ENCODE measurements around the gene VSIG2.
A peak's percentile ranks its signal among the peaks of the same experiment; 100 is the strongest.

The VSIG2 gene

DNA sequence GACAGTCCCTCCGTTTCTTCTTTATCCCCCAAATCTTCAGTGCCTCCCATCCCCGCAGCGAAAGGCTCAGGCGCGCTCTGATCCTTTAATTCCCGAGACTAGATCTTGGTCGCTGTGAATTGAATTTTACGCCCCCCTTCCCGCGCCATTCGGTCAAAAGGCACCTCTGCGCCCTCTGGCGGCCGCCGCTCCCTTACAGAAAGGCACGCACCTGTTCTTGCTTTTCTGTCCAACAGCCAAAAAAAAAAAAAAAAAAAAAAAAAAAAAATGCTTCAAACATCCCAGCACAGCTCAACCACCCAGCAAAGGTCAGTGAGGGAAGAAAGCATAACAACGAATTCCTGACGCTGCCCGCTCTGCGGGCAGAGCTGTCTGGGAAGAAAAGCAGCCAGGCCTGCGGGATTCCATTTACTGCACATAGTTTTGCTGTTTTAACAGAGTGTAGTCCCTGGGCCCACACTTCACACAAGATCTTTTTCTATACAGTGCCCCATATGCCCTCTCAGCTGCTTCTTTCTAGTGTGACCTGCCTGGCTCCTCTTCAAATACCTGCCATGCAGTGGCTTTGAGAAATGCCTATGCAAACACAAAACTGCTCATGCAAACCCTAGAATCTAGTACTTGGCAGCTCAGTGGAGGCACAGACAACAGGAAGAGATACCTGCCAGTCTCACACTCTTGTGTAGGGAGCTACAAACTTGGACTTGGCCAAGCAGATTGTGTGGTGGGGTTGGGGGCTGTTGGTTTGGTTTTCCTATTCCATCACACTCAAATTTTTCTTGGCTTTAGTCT lies 11.3 kb upstream of the VSIG2 start:
- DNase-seq: peak; percentile 57

DNA sequence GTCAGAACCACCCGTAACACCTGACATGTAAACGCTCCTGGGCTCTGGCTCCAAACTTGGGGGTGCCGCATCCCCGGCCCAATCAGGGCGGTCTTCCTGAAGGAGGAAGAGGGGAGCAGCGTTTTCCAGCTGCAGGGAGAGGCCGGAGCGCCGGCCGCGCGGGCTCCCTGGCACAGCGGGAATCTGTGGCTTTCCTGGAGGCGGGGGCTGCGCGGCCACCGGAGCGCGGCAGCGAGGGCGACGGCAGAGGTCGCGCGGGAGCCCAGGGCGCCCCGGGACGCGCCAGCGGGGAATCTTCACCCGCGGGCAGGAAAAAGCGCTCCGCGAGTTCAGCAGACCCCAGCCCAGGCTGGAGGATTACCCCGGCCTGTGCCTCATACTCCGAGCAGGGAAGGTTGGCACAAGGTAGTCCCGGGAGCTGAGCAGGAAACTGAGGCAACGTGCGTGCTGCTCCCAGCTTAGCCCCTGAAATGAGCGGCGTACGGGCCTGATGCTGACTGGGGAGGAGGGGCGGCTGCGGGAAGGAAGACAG lies 10.6 kb upstream of the VSIG2 start:
- no peak for DNase-seq

DNA sequence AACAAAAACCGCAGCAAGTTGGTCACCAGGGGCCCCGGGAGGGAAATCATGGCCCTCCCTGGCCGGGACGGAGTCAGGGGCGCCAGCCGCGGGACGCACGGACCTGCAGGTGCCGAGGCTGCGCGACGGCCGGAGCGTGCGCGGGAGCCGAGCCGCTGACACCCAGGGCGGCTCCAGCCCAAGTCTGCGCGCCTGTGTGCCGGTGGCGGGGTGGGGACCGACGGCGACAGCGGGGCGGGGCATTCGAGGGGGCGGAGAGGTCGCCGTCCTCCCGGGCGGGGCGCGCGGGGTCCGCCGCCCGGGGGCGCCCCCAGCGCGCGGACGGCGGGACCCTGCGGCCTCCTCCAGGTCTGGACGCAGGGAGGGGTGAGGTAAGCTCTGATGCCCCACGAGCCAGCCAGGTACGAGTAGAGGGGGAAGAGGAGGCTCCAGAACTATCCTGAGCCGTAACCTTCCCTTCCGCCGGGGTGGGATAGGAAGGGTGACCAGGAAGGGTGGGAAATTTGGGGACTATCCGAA lies 10.1 kb upstream of the VSIG2 start, which contains the start of gene ESAM:
ESAM (minus strand) TSS at position 186 of the 519 bp plus-strand sequence; CDS start at position 50, 136 bp downstream.
- no peak for DNase-seq

DNA sequence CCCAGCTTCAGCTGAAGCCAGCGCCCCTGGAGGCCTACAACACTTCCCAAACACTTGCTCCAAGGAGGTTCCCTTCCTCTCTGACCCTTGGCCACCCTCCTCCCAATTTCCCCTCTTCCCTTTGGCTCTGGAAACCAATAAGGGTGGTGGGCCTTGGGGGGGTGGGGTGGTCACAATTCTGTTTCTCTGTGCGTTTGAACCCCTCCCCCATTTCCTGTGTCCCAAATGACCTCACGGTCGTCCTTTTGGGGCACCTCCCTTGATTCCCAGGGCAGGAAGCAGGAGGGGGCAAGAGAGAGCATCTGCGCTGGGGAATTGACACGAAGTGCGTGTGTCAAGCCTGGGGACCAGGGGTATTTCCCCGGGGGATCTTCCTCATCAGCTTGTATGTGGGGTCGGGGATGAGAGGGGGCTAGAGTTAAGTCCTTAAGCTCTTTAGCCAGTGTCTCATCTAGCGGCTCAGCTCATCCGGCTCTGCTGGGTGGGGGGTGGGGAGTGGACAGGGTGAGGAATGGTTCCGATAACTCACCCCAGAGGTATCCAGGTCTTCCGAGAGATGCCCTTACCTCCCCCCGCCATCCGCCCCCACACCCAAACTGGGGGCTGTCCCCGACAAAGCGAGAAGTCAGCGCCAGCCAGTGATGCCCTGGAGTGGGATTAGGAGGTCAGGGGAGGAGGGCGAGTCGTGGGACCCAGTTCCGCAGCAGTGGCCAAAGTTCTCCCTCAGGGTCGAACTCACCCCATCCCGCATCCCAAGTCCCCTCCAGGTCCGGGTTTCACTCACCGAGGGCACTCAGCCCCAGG lies 9.4 kb upstream of the VSIG2 start:
- no peak for DNase-seq

DNA sequence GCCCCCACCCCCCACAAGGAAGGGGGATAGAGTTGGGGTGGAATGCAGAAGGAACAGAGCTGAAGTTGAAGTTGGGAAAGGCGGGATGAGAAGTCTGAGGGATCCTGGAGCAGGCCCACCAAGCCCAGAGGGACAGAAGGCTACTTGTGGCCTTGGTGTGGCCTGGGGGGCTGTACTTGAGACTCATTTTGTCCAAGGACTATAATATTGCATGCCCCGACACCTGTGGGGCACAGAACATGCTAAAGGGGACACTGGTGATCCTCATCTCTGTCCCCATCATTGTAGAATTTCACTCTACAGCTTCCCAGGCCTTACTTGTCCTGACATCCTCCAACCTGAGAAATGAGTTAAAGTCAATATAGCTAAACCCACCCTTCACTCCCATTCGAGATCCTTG lies 8.8 kb upstream of the VSIG2 start:
- no peak for DNase-seq

DNA sequence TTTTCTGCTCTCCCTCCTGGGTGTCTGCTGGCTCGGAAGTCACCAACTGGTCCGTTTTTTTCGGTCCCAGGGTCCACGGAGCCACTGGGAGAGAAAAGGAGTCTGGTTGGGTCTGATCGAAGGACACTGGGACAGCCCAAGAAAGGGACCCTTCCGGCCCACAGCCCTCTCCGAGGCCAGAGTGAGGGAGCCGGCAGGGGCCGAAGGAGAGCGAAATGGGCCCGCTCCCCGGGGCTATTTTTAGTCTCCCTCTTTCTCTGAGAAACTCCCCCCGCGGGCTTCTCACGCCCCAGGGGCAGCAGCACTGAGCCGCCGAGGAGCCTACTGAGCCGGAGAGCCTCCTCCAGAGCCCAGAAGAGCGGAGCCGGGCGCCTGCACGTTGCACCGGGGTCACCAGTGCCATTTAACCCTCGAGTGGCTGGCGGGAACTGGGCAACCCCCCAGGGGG lies 8.2 kb upstream of the VSIG2 start:
- DNase-seq: no peak

DNA sequence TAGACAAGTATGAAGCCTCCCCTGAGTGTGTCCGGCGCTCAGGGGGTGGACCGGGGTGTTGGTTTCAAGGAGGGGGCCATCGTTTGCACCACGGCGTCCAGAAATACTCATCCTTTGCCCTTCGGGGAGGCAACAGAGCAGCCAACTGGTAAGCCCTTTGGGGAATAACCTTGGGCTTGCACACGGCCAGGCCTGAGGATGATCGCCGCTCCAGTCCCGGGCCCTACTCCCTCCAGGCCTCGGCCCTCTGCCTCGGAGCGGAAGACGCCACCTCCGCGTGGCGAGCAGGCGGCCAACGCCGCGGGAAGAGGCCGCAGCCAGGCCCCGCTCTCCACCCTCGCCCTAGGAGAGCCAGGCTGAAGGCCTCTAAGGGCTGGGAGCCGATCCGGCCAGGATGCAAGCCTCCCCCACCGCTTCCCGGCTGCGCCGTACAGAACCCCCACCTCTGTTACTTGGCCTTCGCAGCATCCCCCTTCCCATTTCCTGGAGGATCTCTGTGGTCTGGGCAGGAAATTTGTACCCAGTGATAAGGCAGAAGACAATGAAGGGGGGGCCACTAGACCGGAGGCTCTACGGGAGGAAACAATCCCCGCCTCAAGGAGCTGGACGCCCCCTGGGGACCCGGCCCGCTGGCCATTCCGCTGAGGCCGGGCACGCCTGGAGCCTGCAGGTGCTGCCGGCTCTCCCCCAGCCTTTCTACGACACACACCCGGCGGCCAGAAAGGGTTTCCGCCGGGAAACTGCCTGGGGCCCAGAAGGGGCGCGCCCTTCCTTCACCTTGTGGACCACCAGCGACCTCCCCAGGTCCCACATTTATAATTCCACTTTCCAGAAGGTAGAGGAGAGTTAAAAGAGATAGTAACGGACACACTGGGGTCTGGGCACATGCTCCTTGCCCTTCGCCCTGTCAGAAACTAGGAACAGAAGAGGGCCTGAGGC lies 7.5 kb upstream of the VSIG2 start:
- no peak for DNase-seq

DNA sequence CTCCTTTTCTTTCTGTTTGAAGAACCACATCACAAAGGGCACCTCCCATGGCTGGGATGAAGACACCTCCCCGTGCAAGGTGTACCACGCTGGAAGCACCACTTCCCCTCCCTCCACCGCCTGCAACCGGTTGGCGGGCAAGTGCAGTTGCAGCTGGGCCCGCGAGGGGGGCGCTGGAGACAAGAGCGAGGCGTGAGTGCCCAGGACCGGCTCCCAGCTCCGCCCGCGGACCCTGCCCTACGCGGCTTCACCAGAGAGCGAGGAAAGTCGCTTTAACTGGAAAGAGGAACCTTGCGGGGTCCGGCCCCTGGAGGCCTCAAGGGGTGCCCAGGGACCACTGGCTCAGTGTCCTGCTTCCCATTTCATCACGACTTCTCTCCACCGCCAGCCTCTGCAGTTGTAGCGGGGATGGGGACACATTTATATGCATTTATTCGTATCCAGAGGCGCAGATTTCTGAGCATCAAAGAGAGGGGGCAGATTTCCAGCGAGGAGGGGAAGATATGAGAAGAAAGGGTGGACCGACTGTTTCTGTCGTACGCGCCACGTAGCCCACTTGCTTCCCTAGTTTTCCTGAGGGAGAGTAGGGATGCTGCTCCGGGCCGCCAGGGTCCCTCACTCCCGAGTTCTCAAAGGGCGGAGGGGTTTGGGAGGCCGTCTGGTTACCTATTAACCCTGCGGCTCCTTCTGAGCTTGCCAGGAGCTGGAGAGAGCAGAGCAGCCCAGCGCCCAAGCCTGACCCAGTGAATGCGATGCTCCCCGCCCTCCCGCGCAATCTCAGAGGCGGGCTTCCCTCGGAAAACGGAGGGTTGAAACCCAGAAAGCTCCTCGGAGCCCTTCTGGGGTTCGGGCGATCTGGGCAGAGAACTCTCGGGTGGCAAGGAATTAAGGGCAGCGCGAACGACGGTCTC lies 6.6 kb upstream of the VSIG2 start:
- DNase-seq: peak; percentile 64

DNA sequence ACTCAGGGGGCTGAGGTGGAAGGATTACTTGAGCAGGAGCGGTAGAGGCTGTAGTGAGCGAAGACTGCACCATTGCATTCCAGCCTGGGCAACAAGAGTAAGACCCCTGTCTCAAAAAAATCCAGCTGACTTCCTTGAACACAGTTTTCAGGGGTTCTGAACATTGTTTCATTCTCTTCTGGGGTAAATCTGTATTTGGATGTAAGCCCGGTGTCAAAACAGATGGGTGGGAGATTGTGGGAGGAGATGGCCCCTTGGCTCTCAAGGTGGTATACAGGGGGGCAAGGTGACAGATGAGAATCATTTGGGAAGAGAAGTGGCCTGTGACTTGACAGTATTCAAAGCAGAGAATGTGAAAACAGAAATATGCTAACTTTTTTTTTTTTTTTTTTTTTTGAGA lies 5.3 kb upstream of the VSIG2 start:
- DNase-seq: no peak

DNA sequence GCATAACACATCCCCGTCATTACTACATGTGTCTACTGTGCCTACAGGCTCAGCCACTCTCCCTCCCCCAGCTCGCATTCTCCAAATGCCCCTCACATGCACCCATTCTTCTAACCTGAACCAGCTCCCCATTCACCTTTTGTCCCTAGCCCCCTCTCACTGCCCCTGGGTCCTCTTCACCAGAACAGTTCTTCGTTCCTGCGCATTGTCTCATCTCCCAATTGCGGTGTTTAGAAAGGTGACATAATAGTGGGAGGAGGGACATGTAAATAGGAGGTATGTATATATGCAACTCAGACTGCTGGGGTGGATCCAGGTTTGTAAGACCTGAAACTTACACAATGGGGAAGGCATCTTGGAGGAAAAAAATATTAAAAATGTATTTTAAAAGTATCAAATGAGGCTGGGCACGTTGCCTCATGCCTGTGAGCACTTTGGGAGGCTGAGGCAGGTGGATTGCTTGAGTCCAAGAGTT lies 4.7 kb upstream of the VSIG2 start:
- no peak for DNase-seq

DNA sequence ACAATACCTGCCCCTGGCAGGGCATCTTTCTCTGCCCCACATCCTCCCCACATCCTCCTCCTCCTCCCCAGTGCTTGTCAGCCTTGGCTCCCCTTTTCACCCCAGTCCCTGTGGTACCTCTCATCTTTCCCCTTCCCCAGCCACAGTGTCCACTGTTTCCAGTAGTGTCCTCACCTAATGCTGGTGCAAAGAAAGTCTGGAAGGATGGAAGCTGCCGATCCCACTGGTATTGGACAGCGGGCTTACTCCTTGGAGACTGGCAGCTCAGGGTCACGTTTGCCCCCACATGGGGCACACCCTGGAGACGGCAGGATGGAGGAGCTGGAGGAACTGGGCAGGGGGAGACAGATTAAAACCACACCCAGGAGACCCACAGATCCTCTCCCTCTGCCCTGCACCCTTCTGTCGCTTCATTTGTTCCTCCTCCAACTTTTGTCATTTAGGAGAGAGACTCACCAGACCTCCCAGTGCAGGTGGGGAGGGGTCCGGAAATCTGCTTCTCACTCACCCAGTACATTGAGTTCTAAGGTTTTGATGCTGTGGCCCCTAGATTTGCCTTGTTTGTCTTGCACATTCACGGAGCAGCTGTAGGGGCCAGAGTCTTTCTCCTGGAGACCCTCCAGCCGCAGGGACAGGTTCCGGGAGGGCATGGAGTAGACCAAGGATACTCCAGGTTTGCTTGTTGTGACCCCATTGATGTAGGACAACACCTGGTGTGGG lies 4.1 kb upstream of the VSIG2 start:
- no peak for DNase-seq

DNA sequence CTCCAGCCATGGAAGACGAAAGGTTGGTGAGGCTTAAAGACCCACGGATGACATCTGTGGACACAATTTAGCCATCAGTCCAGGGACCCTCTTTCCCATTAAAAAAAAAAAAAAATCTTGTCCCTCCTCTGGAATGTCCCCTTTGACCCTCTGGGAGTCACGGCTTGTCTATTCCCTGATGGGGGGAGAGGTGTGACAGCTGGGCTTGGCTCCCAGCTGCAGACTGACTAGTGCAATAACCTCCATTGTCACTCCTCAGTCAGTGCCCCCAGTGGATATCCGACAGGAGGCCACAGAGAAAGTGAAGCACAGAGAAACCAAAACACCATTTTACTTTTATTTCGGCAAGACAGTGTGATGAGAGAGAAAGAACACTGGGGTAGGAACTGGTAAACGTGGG lies 2.7 kb upstream of the VSIG2 start:
- DNase-seq: no peak

DNA sequence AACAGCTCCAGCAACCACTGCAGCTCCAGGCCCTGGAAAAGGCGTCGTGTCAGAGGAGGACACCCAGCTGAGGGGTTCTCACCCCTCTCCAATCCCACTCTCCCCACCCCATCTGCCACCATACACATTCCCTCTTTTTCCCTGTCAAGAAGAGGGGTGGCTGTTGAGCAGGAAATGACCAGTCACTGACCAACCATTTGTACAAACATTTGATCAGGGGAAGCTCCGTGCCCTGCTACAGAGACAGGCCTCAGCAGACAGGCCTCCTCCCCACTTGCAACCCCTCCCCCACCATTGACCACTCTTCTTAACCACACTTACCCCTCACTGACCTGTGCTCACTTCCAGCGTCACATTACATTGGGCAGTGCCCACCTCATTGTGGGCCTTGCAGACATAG lies 2.3 kb upstream of the VSIG2 start:
- DNase-seq: no peak

DNA sequence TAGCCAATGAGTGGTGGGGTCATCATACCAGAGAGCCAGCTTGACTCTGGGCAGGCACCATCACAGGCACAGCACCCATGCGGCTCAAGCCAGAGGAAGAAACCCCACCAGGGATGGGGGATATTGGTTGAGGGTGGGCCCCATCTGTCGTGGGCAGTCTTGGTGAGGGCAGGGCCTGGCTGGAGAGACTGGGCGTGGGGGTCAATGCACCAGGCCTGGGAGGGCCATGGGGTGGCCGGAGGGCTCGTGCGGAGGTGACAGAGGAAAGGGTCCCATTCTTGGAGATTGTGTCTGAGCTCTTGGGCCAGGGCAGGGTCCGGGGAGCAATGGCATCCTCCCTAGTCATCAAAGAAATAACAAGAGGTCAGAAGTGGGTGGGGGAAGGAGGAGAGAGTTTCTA lies 1.6 kb upstream of the VSIG2 start:
- no peak for DNase-seq

DNA sequence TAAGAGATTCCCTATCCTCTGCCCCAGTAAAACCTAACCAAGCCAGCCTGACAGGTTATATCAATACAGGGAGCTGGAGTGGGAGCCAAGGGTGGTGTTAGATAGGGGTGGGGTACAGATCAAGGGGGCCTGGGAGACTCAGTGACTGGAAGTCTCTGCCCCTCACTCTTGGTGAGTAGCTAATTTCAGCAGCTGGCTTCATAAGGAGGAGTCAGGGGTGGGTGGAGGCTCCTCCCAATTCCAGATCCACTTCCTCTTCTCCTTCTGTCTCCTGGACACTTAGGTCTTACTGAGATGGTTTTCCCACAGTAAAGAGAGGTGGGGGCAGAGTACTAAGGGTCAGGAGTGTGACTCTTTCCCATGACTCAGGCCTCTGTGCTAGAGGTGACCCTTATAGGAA lies 1.1 kb upstream of the VSIG2 start:
- DNase-seq: no peak

DNA sequence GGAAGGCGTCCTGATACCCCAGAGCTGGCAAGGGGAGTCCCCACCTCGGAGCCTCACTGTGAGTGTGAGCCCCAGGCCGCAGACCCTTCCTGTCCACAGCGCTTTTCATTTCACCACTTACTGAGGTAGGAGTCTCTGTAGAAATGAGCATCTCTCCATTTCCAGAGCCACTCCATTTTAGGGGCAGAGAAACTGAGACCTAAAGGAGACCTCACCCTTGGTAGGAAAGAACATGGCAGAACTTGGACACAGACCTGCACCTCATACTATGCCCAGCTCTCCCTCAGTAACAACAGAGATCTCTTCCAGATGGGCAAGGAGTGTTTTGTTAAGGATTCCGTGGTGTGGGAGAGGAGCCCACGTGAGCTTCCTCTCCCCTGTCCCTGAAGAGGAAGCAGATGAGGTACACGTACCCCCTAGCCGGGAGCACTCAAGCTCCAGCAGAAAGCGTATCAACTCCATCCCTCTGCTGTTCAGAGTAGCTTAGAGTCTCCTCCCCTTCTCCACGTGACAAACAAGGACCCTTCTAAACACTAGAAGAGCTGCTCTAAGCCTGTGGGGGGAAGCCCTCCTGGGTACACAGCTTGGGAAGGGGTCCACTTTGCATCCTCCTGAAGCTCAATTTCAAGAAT lies 532 bp upstream of the VSIG2 start:
- no peak for DNase-seq

DNA sequence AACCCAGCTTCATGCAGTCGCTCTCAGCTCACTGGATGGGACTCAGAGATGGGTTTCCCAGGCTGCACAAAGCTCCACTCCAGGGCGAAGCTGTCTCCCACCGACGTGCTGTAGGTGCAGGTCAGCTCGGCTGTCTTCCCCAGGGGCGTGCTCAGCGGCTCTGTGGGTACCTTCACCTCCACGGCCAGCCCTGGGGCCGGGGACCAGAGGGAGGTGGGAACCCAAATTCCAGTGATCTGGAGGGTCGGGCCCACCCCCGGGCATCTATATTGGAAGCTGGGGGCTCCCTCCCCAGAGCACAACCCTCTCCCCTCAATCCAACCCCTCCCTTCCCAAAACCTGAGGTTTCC lies 689 bp downstream of the VSIG2 start:
- DNase-seq: no peak

DNA sequence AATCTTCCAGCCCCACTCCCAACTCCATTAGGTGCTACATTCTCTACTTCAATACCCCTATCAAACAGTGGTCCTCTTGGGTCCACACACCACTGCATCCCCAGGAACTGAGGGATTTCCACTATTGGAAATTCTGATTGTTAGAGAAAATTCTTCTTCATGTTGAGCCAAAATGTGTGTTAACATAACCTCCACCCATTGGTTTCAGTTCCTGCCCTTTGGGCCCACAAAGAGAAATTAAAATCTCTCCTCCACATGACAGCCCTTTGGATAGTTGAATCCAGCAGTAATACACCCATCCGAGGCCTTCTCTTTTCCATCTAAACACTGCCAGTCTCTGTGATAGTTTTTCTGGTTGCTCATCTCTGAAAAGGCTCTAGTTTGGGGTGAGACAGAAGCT lies 2.1 kb downstream of the VSIG2 start:
- DNase-seq: no peak

DNA sequence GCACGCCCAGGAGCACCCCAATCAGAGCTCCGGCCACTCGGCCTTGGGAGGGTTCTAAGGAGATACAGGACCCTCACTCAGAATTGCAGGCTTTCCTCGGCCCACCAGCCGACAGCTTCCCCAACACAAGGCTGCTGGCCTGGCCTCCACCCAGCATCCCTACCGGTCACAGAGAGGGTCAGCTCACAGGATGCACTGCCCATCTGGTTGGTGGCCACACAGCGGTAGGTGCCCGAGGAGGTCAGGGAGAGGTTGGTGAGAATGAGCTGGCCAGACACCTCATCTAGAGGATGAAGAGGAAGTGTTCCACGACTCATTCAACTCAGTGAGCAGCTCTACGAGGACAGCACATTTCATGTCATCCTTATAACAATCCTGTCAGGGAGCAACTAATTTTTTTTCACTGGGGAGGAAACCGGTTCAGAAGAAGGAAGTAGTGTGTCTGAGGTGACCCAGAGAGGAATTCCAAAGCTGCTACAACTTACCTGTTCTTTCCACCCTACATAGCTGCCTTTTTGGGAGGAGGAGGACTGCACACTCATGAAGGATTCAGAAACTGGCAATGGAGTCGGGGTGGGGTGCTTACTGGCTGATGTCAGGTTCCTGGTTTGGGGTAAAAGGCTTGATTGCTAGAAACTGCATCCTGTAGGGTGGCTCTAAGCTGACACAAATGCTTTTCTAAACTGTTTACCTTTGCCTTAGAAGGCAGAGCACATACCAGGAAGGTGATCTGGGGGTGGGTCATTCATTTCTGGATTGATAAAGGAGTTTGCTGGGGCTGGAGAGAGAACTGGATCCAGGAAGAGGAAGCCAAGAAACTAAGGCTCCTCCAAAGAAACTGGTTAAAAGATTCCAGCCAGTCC lies 3.3 kb downstream of the VSIG2 start:
- DNase-seq: no peak
